HG03469 (cell line): ENCODE results near the gene GREB1.

Experiments
- ATAC-seq: cut with Tn5 transposase; IDR thresholded peaks from one replicate; pipeline ENCODE4 v1.9.1; 2021; ENCODE audit warnings: mild to moderate bottlenecking, moderate library complexity, moderate number of reproducible peaks; ENCODE audit not compliant: unreplicated experiment

GREB1 gene

GRCh38 chr2:11679016-11679415 lies 145.2 kb downstream of the GREB1 start:
- no peak for ATAC-seq

GRCh38 chr2:11679486-11680181 lies 145.8 kb downstream of the GREB1 start:
- ATAC-seq = no peak

GRCh38 chr2:11680182-11680900 lies 146.5 kb downstream of the GREB1 start:
- no peak for ATAC-seq

GRCh38 chr2:11680901-11681721 lies 147.3 kb downstream of the GREB1 start:
- no peak for ATAC-seq

GRCh38 chr2:11681722-11682589 lies 148.1 kb downstream of the GREB1 start:
- no peak for ATAC-seq

GRCh38 chr2:11682590-11682915 lies 148.7 kb downstream of the GREB1 start:
- no peak for ATAC-seq

- no peak for ATAC-seq
Measured at GRCh38 chr2:11683476-11683875, 149.6 kb downstream of the GREB1 start.

GRCh38 chr2:11683966-11684365 lies 150.1 kb downstream of the GREB1 start:
- ATAC-seq = no peak

GRCh38 chr2:11684894-11685460 lies 151.1 kb downstream of the GREB1 start:
- no peak for ATAC-seq

GRCh38 chr2:11685906-11686470 lies 152.1 kb downstream of the GREB1 start:
- no peak for ATAC-seq

GRCh38 chr2:11687736-11688135 lies 153.9 kb downstream of the GREB1 start:
- ATAC-seq = no peak

- ATAC-seq = peak; percentile 57
Measured at GRCh38 chr2:11688222-11689069, 154.6 kb downstream of the GREB1 start.

- ATAC-seq = no peak
Measured at GRCh38 chr2:11691076-11691660, 157.3 kb downstream of the GREB1 start.
